ENCODE measurements around the gene ECD. TPM values are rescaled to one million over a fixed set of nuclear protein-coding genes. Genes with fewer than 3 reads are reported as not detected.

The ECD gene
- total RNA-seq, 4 donors from 2014 or later, result 27.3 to 35.0 (median 30.5) TPM

DNA sequence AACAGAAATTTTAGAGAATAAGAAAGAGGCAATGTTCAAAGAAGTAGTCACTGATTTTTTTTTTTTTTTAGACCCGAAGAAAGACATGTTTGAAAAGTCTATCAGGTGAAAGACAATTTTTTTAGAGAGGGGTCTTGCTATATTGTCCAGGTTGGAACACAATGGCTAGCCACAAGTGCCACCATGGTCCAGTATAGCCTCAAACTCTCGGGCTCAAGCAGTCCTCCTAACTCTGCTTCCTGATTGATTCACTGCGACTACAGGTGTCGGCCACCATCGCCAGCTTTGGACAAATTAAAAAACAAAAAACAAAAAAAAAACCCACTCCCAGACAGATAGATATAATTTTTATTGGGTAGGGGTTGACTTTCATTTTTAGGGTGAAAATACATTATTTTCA is 22.4 kb upstream of the ECD start:
- 91 to 95% methylated on average over 4 to 5 of the region's 5 CpGs for WGBS, 2 donors (ENCODE audit: low coverage in 1 of 2)
- no peak for TF ChIP-seq EP300 (IDR thresholded peaks at IDR 0.05)
- TF ChIP-seq POLR2A (IDR thresholded peaks at IDR 0.05), result no peak
- TF ChIP-seq CTCF (IDR thresholded peaks at IDR 0.05), result no peak
- TF ChIP-seq POLR2AphosphoS5 (IDR thresholded peaks at IDR 0.05), result no peak
- ATAC-seq, result no peak

DNA sequence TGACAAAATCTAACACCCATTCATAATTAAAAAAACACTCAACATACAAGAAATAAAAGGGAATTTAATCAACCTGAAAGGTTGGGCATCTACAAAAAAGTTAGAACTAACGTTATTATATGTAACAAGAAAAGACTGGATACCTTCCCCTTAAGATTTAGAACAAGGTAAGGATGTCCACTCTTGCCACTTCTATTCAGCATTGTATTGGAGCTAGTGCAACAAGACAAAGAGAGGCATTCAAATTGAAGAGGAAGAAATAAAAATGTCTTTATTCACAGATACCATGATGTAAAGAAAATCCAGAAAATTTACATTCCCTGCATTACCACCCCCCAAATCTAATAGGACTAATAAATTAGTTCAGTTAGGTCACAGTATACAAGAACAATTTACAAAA is 18.5 kb upstream of the ECD start:
- Histone ChIP-seq H3K4me1 (no peaks in the 10 kb centered on the region), H3K36me3 (peaks cover 0 to 36% of the 10 kb centered on the region in 2 donors), H3K9me3 (no peaks in the 10 kb centered on the region), H3K27me3 (no peaks in the 10 kb centered on the region), H3K27ac (no peak overlapping the region), H3K4me3 (no peak overlapping the region)
- TF ChIP-seq EP300 (IDR thresholded peaks at IDR 0.05) (no peak), POLR2AphosphoS5 (IDR thresholded peaks at IDR 0.05) (no peak), CTCF (IDR thresholded peaks at IDR 0.05) (no peak), POLR2A (IDR thresholded peaks at IDR 0.05) (no peak)
- 82 to 100% methylated on average over 1 of the region's 1 CpG for WGBS, 2 donors (ENCODE audit: low coverage in 1 of 2)
- no peak for ATAC-seq

More for the DNA sequence above, 22.4 kb upstream of the ECD start:
- Histone ChIP-seq H3K27me3 (no peaks in the 10 kb centered on the region), H3K36me3 (peaks cover 0 to 30% of the 10 kb centered on the region in 2 donors), H3K4me1 (no peaks in the 10 kb centered on the region), H3K4me3 (no peak overlapping the region), H3K27ac (no peak overlapping the region), H3K9me3 (no peaks in the 10 kb centered on the region)

- 87 to 94% methylated on average over 3 of the region's 3 CpGs for WGBS, 2 donors (ENCODE audit: low coverage in 1 of 2)
- no peaks in the 10 kb centered on the region for H3K9me3 ChIP-seq
- TF ChIP-seq CTCF (IDR thresholded peaks at IDR 0.05), result no peak
- no peak for TF ChIP-seq POLR2A (IDR thresholded peaks at IDR 0.05)
- TF ChIP-seq POLR2AphosphoS5 (IDR thresholded peaks at IDR 0.05), result no peak
- TF ChIP-seq EP300 (IDR thresholded peaks at IDR 0.05), result no peak
- H3K4me3 ChIP-seq, result no peak overlapping the region
- H3K36me3 ChIP-seq, result peaks cover 0 to 60% of the 10 kb centered on the region in 2 donors
- no peaks in the 10 kb centered on the region for H3K4me1 ChIP-seq
- no peak overlapping the region for H3K27ac ChIP-seq
- H3K27me3 ChIP-seq, result no peaks in the 10 kb centered on the region
- ATAC-seq, result no peak
Measured at GRCh38 chr10:73183667-73184281, 16.0 kb upstream of the ECD start.

- Histone ChIP-seq H3K27me3 (no peaks in the 10 kb centered on the region), H3K4me1 (no peaks in the 10 kb centered on the region), H3K4me3 (no peak overlapping the region), H3K27ac (no peak overlapping the region), H3K9me3 (no peaks in the 10 kb centered on the region), H3K36me3 (peaks cover 0 to 73% of the 10 kb centered on the region in 2 donors)
- no peak for TF ChIP-seq POLR2A (IDR thresholded peaks at IDR 0.05)
- no peak for TF ChIP-seq EP300 (IDR thresholded peaks at IDR 0.05)
- TF ChIP-seq POLR2AphosphoS5 (IDR thresholded peaks at IDR 0.05), result no peak
- TF ChIP-seq CTCF (IDR thresholded peaks at IDR 0.05), result no peak
- 77 to 82% methylated on average over 1 to 2 of the region's 2 CpGs for WGBS, 2 donors (ENCODE audit: low coverage in 1 of 2)
- no peak for ATAC-seq
Measured at GRCh38 chr10:73182568-73182967, 14.8 kb upstream of the ECD start.
